Measurements from ENCODE around the gene JAZF1.

The JAZF1 gene

GRCh38 chr7:28191751-28192150, 11.2 kb upstream of the JAZF1 start:
- DNase-seq (ENCODE audit: low spot score) = no peak

- DNase-seq (ENCODE audit: low spot score) = no peak
These were observed 10.6 kb upstream of the JAZF1 start for GRCh38 chr7:28191184-28191583.

GRCh38 chr7:28190077-28190710, 9.6 kb upstream of the JAZF1 start:
- DNase-seq (ENCODE audit: low spot score) = no peak

GRCh38 chr7:28187012-28187411, 6.4 kb upstream of the JAZF1 start:
- DNase-seq (ENCODE audit: low spot score) = peak; percentile 72

GRCh38 chr7:28183627-28184026, 3.0 kb upstream of the JAZF1 start:
- no peak for DNase-seq (ENCODE audit: low spot score)

GRCh38 chr7:28182071-28182471, 1.5 kb upstream of the JAZF1 start:
- peak; percentile 97 for DNase-seq (ENCODE audit: low spot score)

GRCh38 chr7:28181416-28181815, 821 bp upstream of the JAZF1 start:
- peak; percentile 50 for DNase-seq (ENCODE audit: low spot score)

GRCh38 chr7:28180031-28180363, 598 bp downstream of the JAZF1 start:
- DNase-seq (ENCODE audit: low spot score) = no peak

GRCh38 chr7:28179120-28180030, 1.2 kb downstream of the JAZF1 start:
- peak; percentile 78 for DNase-seq (ENCODE audit: low spot score)

- DNase-seq (ENCODE audit: low spot score) = peak; percentile 61
These were observed 2.0 kb downstream of the JAZF1 start for GRCh38 chr7:28178599-28178998.

GRCh38 chr7:28177836-28178235, 2.8 kb downstream of the JAZF1 start:
- DNase-seq (ENCODE audit: low spot score) = no peak

GRCh38 chr7:28176645-28177044, 4.0 kb downstream of the JAZF1 start:
- DNase-seq (ENCODE audit: low spot score) = no peak

GRCh38 chr7:28176174-28176573, 4.4 kb downstream of the JAZF1 start:
- DNase-seq (ENCODE audit: low spot score) = no peak

- DNase-seq (ENCODE audit: low spot score) = no peak
These were observed 5.5 kb downstream of the JAZF1 start for GRCh38 chr7:28174901-28175661.

- DNase-seq (ENCODE audit: low spot score) = no peak
These were observed 6.2 kb downstream of the JAZF1 start for GRCh38 chr7:28174442-28174841.

GRCh38 chr7:28173531-28173930, 7.1 kb downstream of the JAZF1 start:
- no peak for DNase-seq (ENCODE audit: low spot score)

- no peak for DNase-seq (ENCODE audit: low spot score)
These were observed 7.6 kb downstream of the JAZF1 start for GRCh38 chr7:28172958-28173357.

GRCh38 chr7:28170701-28171100, 9.9 kb downstream of the JAZF1 start:
- no peak for DNase-seq (ENCODE audit: low spot score)

- peak; percentile 43 for DNase-seq (ENCODE audit: low spot score)
These were observed 11.4 kb downstream of the JAZF1 start for GRCh38 chr7:28169230-28169629.

GRCh38 chr7:28168393-28169158, 12.0 kb downstream of the JAZF1 start:
- DNase-seq (ENCODE audit: low spot score) = no peak

- no peak for DNase-seq (ENCODE audit: low spot score)
These were observed 13.4 kb downstream of the JAZF1 start for GRCh38 chr7:28166982-28167715.

All from hematopoietic multipotent progenitor cell treated with erythropoietin and hydrocortisone succinate and interleukin-3 and kit ligand, for 15 days (in vitro differentiated cells).